ENCODE data around the gene CYP4V2. TPM values are rescaled to one million over a fixed set of nuclear protein-coding genes. Genes with fewer than 3 reads are reported as not detected.

Gene CYP4V2
- total RNA-seq, 4 donors from 2014 or later, result 44.0 to 83.8 (median 61.3) TPM

DNA sequence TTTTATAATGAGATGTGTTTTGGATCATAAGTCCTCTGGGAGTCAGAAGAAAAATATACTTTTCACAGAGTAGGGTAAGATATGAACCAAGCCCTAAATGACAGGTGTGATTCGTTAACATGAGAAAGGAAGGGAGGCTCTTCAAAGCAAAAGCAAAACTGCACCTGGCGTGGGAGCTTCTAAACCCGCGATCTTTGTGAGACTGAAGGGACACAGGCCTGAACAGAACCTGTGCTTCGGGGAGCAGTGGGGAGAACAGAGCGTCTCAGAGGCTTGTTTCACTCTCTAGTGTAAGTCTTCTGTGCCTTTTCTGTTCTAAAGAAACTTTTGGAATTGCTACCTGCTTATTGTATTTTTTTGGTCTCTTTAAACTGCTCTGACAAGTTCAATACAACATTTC lies 30.2 kb upstream of the CYP4V2 start:
- Histone ChIP-seq H3K27me3 (no peaks in the 10 kb centered on the region), H3K36me3 (peaks cover 0 to 6% (median 0%) of the 10 kb centered on the region in 4 donors), H3K4me3 (no peak overlapping the region), H3K4me1 (no peaks in the 10 kb centered on the region), H3K27ac (no peak overlapping the region), H3K9me3 (no peaks in the 10 kb centered on the region)
- WGBS, 2 donors (ENCODE audit: low coverage in 1 of 2), result 72 to 78% methylated on average over 1 to 6 of the region's 6 CpGs
- TF ChIP-seq POLR2A (IDR thresholded peaks at IDR 0.05), result no peak
- peak; percentile 47 for DNase-seq
- intact Hi-C loops (cut with DNase I; ENCODE audit: low total_unique reads), result no loop called here
- in situ Hi-C loops (cut with MboI; ENCODE audit: low pct_ligation_motif_present in 1 of 4, low pct_unique_long_range_greater_than_20kb in 1 of 4, low sequenced_read_pairs in 3 of 4), result no loop called here

DNA sequence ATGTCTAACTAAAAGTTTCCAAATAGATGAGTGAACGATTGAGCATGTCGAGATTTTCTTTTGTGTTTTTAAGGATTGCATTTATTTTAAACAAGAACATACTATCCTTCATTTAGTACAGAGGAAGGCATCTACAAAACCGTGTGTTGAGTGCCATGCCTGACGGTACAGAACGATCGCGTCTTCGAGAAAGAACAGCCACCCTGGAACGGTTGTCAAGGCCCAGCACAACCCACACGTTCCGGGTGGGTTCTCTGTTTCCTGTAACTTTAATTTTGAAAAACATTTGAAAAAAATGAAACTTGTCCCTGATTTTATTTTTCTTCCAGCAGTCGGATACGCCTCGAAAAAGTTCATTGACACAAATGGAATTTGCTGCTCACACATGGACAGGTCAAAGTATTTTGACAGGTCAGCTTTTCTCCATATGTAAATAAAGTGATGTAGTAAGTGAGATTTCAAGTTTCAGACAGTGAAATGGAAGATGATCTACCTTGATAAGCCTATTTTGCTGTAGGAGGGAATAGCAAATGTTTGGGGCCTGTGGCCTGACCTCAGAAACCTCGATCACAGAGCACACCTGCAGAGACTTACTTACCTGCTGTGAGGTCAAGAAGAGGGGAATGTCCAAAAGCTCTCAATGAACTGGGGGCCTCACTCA lies 24.4 kb upstream of the CYP4V2 start:
- no peak for DNase-seq

DNA sequence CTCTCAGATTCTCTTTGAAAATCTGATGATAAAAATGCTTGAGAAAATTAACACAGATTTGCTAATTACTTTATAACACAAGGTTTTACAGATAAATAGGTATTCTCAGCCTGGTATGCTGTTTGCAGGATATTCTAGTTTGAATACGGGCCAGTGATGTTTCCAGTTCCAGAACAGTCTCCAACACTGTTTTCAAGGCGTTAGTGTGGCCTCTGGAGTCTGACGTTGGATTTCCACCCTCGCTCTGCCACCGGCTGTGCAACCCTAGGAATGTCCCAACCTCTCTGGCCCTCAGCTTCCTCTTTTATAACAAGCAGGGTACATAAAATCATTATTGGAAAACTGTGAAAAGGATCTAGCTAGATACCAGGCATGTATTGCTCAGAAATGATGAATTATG lies 23.8 kb upstream of the CYP4V2 start:
- Histone ChIP-seq H3K36me3 (no peaks in the 10 kb centered on the region), H3K27ac (no peak overlapping the region), H3K9me3 (no peaks in the 10 kb centered on the region), H3K4me1 (no peaks in the 10 kb centered on the region), H3K27me3 (no peaks in the 10 kb centered on the region), H3K4me3 (no peak overlapping the region)
- DNase-seq, result no peak
- 83 to 90% methylated on average over 1 to 5 of the region's 5 CpGs for WGBS, 2 donors (ENCODE audit: low coverage in 1 of 2)
- TF ChIP-seq, protein P1, sequence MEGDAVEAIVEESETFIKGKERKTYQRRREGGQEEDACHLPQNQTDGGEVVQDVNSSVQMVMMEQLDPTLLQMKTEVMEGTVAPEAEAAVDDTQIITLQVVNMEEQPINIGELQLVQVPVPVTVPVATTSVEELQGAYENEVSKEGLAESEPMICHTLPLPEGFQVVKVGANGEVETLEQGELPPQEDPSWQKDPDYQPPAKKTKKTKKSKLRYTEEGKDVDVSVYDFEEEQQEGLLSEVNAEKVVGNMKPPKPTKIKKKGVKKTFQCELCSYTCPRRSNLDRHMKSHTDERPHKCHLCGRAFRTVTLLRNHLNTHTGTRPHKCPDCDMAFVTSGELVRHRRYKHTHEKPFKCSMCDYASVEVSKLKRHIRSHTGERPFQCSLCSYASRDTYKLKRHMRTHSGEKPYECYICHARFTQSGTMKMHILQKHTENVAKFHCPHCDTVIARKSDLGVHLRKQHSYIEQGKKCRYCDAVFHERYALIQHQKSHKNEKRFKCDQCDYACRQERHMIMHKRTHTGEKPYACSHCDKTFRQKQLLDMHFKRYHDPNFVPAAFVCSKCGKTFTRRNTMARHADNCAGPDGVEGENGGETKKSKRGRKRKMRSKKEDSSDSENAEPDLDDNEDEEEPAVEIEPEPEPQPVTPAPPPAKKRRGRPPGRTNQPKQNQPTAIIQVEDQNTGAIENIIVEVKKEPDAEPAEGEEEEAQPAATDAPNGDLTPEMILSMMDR (IDR thresholded peaks at IDR 0.05), result no peak
- TF ChIP-seq EP300 (IDR thresholded peaks at IDR 0.05; ENCODE audit: low read depth), result no peak
- TF ChIP-seq POLR2AphosphoS5 (IDR thresholded peaks at IDR 0.05), result no peak
- no peak for TF ChIP-seq POLR2A (IDR thresholded peaks at IDR 0.05)
- in situ Hi-C loops (cut with MboI; ENCODE audit: low pct_ligation_motif_present in 1 of 4, low pct_unique_long_range_greater_than_20kb in 1 of 4, low sequenced_read_pairs in 3 of 4), result no loop called here
- intact Hi-C loops (cut with DNase I; ENCODE audit: low total_unique reads), result no loop called here

More for the DNA sequence above, 24.4 kb upstream of the CYP4V2 start:
- Histone ChIP-seq H3K36me3 (no peaks in the 10 kb centered on the region), H3K27me3 (no peaks in the 10 kb centered on the region), H3K9me3 (no peaks in the 10 kb centered on the region), H3K4me1 (no peaks in the 10 kb centered on the region), H3K4me3 (no peak overlapping the region), H3K27ac (no peak overlapping the region)
- in situ Hi-C loops (cut with MboI; ENCODE audit: low pct_ligation_motif_present in 1 of 4, low pct_unique_long_range_greater_than_20kb in 1 of 4, low sequenced_read_pairs in 3 of 4) (no loop called here), intact Hi-C loops (cut with DNase I; ENCODE audit: low total_unique reads) (no loop called here)
- no peak for TF ChIP-seq EP300 (IDR thresholded peaks at IDR 0.05; ENCODE audit: low read depth)
- TF ChIP-seq, protein P1 (IDR thresholded peaks at IDR 0.05), result no peak
- WGBS, 2 donors (ENCODE audit: low coverage in 1 of 2), result 89 to 90% methylated on average over 14 to 15 of the region's 15 CpGs

DNA sequence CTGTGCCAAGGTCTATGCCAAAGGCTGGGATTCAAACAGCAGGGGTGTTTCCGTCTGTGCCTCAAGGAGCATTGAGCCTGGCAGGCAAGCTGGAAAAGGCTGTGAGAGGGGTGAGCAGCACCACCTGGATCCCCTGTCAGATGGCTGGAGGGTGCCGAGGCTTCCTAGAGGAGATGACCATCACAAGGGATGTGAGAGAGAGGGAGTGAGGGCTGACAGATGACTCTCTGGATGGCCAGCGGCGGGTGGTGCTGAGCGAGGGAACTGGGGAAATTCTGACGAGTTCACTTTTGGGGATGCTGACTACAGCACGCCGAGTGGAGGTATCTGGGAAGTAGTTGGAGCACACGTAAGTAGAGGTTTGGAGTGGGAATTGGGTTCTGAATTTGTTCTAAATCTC lies 22.6 kb upstream of the CYP4V2 start:
- in situ Hi-C loops (cut with MboI; ENCODE audit: low pct_ligation_motif_present in 1 of 4, low pct_unique_long_range_greater_than_20kb in 1 of 4, low sequenced_read_pairs in 3 of 4), result no loop called here
- TF ChIP-seq EP300 (IDR thresholded peaks at IDR 0.05; ENCODE audit: low read depth) (no peak), POLR2AphosphoS5 (IDR thresholded peaks at IDR 0.05) (no peak), POLR2A (IDR thresholded peaks at IDR 0.05) (no peak)
- TF ChIP-seq, protein P1 (IDR thresholded peaks at IDR 0.05), result no peak
- 95% methylated on average over 9 of the region's 9 CpGs; no CpG with 5 or more reads in 1 of the 2 donors for WGBS, 2 donors (ENCODE audit: low coverage in 1 of 2)

More for the DNA sequence above, 22.6 kb upstream of the CYP4V2 start:
- Histone ChIP-seq H3K36me3 (no peaks in the 10 kb centered on the region), H3K27me3 (no peaks in the 10 kb centered on the region), H3K9me3 (no peaks in the 10 kb centered on the region), H3K4me3 (no peak overlapping the region), H3K4me1 (no peaks in the 10 kb centered on the region), H3K27ac (no peak overlapping the region)
- DNase-seq, result no peak
- intact Hi-C loops (cut with DNase I; ENCODE audit: low total_unique reads), result no loop called here

Measured in transverse colon (tissue), 4 donors.